Myocyte (in vitro differentiated cells): ENCODE results near the gene FOXD4L5. TPM values are rescaled to one million over a fixed set of nuclear protein-coding genes. Genes with fewer than 3 reads are reported as not detected.
"Not testable (repeated sequence)": the region's sequence is repeated elsewhere in the genome, so short reads cannot be mapped to it uniquely, and the experiment has no call there.

Source experiments
- DNase-seq: peaks from one replicate; pipeline ENCODE4 v3.0.0-alpha.2; 2012; ENCODE audit warnings: low read depth
- polyA plus RNA-seq: library from polyadenylated mRNA; unstranded; fragments of >200 nt; gene quantifications from one replicate; pipeline ENCODE4 v1.2.1, GENCODE V29; 2012; ENCODE audit warnings: missing spikeins
- total RNA-seq: library from RNA; depleted of rRNA; stranded (reverse); fragments of >200 nt; gene quantifications from 2 replicates; pipeline ENCODE4 v1.2.3, GENCODE V29; 2014

FOXD4L5 gene
- total RNA-seq = not detected in 2 replicates
- polyA plus RNA-seq = 0.03 TPM

- not testable (repeated sequence) for DNase-seq
These were observed at the start of gene FOXD4L5 for GRCh38 chr9:65285109-65285508. Gene FOXD4L5 (minus strand): TSS chr9:65285209. CDS start chr9:65284377, 832 bp downstream.

- not testable (repeated sequence) for DNase-seq
These were observed 1.1 kb downstream of the FOXD4L5 start for GRCh38 chr9:65283943-65284342.

- not testable (repeated sequence) for DNase-seq
These were observed 2.0 kb downstream of the FOXD4L5 start for GRCh38 chr9:65282976-65283375.
